Skin of body (tissue), 2 donors: ENCODE results near the gene IGF2BP3. TPM values are rescaled to one million over a fixed set of nuclear protein-coding genes. Genes with fewer than 3 reads are reported as not detected.

Source experiments
- DNase-seq: peaks from one replicate; lab custom pipeline; 2025; lab: John Stamatoyannopoulos, UW
- total RNA-seq: library from RNA; depleted of rRNA; stranded (reverse); fragments of >200 nt; gene quantifications from one replicate; pipeline ENCODE4 v1.2.3, GENCODE V29; 2014

Gene IGF2BP3
- total RNA-seq, 1 donor from 2014 or later: 44.8 TPM

GRCh38 chr7:23472556-23472955, 2.3 kb upstream of the IGF2BP3 start:
- no peak for DNase-seq

GRCh38 chr7:23472046-23472445, 1.8 kb upstream of the IGF2BP3 start:
- DNase-seq: no peak

GRCh38 chr7:23471106-23471859, 992 bp upstream of the IGF2BP3 start:
- DNase-seq: peak; percentile 85

- peak; percentile 53 for DNase-seq
These were observed 385 bp downstream of the IGF2BP3 start for GRCh38 chr7:23469961-23470250.

- DNase-seq: no peak
These were observed 936 bp downstream of the IGF2BP3 start for GRCh38 chr7:23469150-23469960.

- no peak for DNase-seq
These were observed 1.7 kb downstream of the IGF2BP3 start for GRCh38 chr7:23468526-23469149.

GRCh38 chr7:23467806-23468525, 2.3 kb downstream of the IGF2BP3 start:
- DNase-seq: no peak

GRCh38 chr7:23467291-23467805, 2.9 kb downstream of the IGF2BP3 start:
- peak; percentile 42 for DNase-seq

- peak; percentile 35 for DNase-seq
These were observed 7.4 kb downstream of the IGF2BP3 start for GRCh38 chr7:23462846-23463245.

GRCh38 chr7:23458044-23458443, 12.2 kb downstream of the IGF2BP3 start:
- no peak for DNase-seq

- DNase-seq: no peak
These were observed 14.2 kb downstream of the IGF2BP3 start for GRCh38 chr7:23456093-23456492.

GRCh38 chr7:23454881-23455526, 15.3 kb downstream of the IGF2BP3 start:
- DNase-seq: no peak

GRCh38 chr7:23450518-23450917, 19.8 kb downstream of the IGF2BP3 start:
- no peak for DNase-seq

GRCh38 chr7:23449941-23450340, 20.4 kb downstream of the IGF2BP3 start:
- no peak for DNase-seq

- DNase-seq: no peak
These were observed 25.0 kb downstream of the IGF2BP3 start for GRCh38 chr7:23445326-23445725.

- no peak for DNase-seq
These were observed 26.3 kb downstream of the IGF2BP3 start for GRCh38 chr7:23443974-23444373.

GRCh38 chr7:23438171-23438570, 32.1 kb downstream of the IGF2BP3 start:
- DNase-seq: no peak

- no peak for DNase-seq
These were observed 36.0 kb downstream of the IGF2BP3 start for GRCh38 chr7:23434147-23434917.

- DNase-seq: no peak
These were observed 38.5 kb downstream of the IGF2BP3 start for GRCh38 chr7:23431702-23432199.

GRCh38 chr7:23430893-23431259, 39.4 kb downstream of the IGF2BP3 start:
- no peak for DNase-seq
